ENCODE data around the gene PHC3. TPM values are rescaled to one million over a fixed set of nuclear protein-coding genes. Genes with fewer than 3 reads are reported as not detected.
"Not testable (repeated sequence)": the region's sequence is repeated elsewhere in the genome, so short reads cannot be mapped to it uniquely, and the experiment has no call there.

PHC3 gene
- total RNA-seq, 2 experiments from 2014 or later: 37.4 to 38.7 TPM

DNA sequence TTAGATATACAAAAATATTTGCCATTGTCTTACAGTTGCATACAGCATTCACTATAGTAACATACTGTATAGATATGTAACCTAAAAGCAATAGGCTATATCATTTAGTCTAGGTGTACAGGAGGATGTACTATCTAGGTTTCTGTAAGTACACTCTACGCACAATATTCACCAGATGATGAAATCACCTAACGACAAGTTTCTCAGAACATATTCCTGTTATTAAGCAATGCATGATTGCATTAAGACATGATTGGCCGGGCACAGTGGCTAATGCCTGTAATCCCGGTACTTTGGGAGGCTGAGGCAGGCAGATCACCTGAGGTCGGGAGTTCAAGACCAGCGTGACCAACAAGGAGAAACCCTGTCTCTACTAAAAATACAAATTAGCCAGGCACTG is 26.2 kb upstream of the PHC3 start:
- POLR2A ChIA-PET: no interaction called here
- intact Hi-C loops (cut with micrococcal nuclease): no loop called here
- Mint-ChIP-seq H3K9me3 (no peaks in the 10 kb centered on the region), H3K4me3 (no peak overlapping the region), H3K4me1 (ENCODE audit: low read depth) (peaks cover 17% of the 10 kb centered on the region), H3K27ac (no peak overlapping the region), H3K36me3 (no peaks in the 10 kb centered on the region), H3K27me3 (peaks cover 17% of the 10 kb centered on the region)
- CTCF ChIA-PET: no interaction called here
- DNase-seq: no peak

DNA sequence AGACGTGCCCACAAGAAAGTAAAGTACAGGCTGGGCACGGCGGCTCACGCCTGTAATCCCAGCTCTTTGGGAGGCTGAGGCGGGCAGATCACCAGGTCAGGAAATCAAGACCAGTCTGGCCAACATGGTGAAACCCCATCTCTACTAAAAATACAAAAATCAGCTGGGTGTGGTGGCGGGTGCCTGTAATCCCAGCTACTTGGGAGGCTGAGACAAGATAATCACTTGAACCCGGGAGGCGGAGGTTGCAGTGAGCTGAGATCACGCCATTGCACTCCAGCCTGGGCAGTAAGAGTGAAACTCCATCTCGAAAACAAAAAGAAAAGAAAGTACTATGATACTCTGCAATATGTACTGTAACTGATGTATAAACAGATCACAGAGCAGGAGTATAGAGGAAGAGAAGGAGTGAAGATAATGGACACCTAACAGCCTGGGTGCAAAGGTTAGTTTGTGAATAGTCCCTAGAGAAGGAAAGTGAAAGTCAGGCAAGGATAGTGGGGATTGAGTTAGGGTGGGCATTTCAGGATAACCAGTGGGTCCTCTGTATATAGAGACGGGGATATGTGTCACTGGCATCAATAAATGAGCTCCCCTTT is 24.7 kb upstream of the PHC3 start:
- DNase-seq; H3K27ac Mint-ChIP-seq; H3K4me3 Mint-ChIP-seq; H3K9me3 Mint-ChIP-seq; intact Hi-C loops (cut with micrococcal nuclease); H3K36me3 Mint-ChIP-seq: not testable (repeated sequence)
- ChIA-PET CTCF (interaction anchor here (0.6 kb wide), 1 partner anchor 1492 kb away, joined by 3 read pairs; no protein-coding TSS in a partner anchor), POLR2A (interaction anchor here (1.0 kb wide), 1 partner anchor 24 kb away, joined by 3 read pairs; the partner anchor contains the start of gene PHC3)
- peaks cover 17% of the 10 kb centered on the region for H3K4me1 Mint-ChIP-seq (ENCODE audit: low read depth)
- H3K27me3 Mint-ChIP-seq: peaks cover 16% of the 10 kb centered on the region

DNA sequence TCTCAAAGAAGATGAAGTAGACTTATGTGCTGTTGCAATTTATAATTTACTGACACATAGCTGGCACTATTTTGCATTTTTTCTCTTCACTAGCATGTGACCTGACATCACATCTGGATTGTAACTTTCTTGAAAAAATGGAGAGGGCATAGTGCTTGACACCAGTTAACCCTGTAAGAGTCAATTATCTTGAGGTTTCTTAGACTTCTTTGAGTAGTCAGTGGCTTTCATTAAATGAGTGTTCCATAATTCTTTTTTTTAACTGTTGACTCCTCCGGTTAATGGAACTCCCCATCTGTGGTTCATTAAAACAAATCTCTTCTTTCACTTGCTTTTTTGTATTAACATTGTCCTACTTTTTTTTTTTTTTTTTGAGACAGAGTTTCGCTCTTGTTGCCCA is 23.8 kb upstream of the PHC3 start:
- Mint-ChIP-seq H3K4me1 (ENCODE audit: low read depth) (peaks cover 17% of the 10 kb centered on the region), H3K4me3 (no peak overlapping the region), H3K27ac (no peak overlapping the region), H3K36me3 (no peaks in the 10 kb centered on the region), H3K27me3 (peaks cover 18% of the 10 kb centered on the region), H3K9me3 (no peaks in the 10 kb centered on the region)
- no peak for DNase-seq
- CTCF ChIA-PET: no interaction called here
- intact Hi-C loops (cut with micrococcal nuclease): loop anchor here (2.0 kb wide), 1 partner anchor 17 kb away; the partner anchor contains the start of gene PRKCI
- POLR2A ChIA-PET: interaction anchor here (1.0 kb wide), 1 partner anchor 24 kb away, joined by 3 read pairs; the partner anchor contains the start of gene PHC3

DNA sequence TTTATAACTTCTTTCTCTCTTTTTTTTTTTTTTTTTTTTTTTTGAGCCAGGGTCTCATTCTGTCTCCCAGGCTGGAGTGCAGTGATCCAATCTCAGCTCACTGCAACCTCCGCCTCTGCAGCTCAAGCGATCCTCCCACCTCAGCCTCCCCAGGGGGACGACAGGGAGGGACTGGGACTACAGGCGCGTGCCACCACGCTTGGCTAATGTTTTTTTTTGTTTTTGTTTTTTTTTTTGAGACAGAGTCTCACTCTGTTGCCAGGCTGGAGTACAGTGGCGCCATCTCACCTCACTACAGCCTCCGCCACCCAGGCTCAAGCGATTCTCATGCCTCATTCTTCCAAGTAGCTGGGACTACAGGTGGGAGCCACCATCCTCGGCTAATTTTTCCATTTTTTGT is 23.0 kb upstream of the PHC3 start:
- intact Hi-C loops (cut with micrococcal nuclease): loop anchor here (2.0 kb wide), 1 partner anchor 18 kb away; the partner anchor contains the start of gene PRKCI
- CTCF ChIA-PET: interaction anchor here (0.6 to 1.0 kb wide), 2 partner anchors 51 to 207 kb away, joined by 3 read pairs; no protein-coding TSS in a partner anchor
- peaks cover 17% of the 10 kb centered on the region for H3K4me1 Mint-ChIP-seq (ENCODE audit: low read depth)
- no peak overlapping the region for H3K27ac Mint-ChIP-seq
- no peaks in the 10 kb centered on the region for H3K9me3 Mint-ChIP-seq
- H3K36me3 Mint-ChIP-seq: no peaks in the 10 kb centered on the region
- no peak for DNase-seq
- no peak overlapping the region for H3K4me3 Mint-ChIP-seq
- POLR2A ChIA-PET: no interaction called here
- H3K27me3 Mint-ChIP-seq: peaks cover 16% of the 10 kb centered on the region

DNA sequence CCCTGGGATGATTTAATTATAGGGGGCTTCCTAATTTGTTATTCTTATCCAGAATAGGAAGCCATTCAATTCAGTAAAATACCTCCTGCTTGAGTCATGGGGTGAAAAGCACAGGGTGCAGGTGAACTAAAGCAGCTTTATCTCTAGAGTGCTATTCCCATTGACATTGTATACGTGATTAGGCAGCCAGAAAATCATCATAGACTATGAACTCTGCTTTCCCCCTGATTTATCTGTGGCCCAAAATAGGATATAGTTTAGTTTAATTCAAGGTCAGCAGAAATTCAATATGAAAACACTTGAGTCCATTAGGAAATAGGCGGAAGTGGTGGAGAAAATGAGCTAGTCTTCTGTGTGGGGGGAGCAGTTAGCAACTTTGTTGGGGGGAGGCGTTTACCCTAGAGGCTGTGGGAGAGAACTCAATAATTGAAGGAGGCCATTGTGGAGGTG is 22.5 kb upstream of the PHC3 start:
- intact Hi-C loops (cut with micrococcal nuclease): loop anchor here (2.0 kb wide), 1 partner anchor 19 kb away; the partner anchor contains the start of gene PRKCI
- ChIA-PET CTCF (interaction anchor here (0.6 to 1.0 kb wide), 3 partner anchors 14 to 207 kb away, joined by 3 to 6 read pairs (median 3); no protein-coding TSS in a partner anchor), POLR2A (no interaction called here)
- H3K27ac Mint-ChIP-seq: peak overlapping the region; percentile 51
- DNase-seq: no peak
- peaks cover 17% of the 10 kb centered on the region for H3K4me1 Mint-ChIP-seq (ENCODE audit: low read depth)
- no peaks in the 10 kb centered on the region for H3K36me3 Mint-ChIP-seq
- no peak overlapping the region for H3K4me3 Mint-ChIP-seq
- no peaks in the 10 kb centered on the region for H3K9me3 Mint-ChIP-seq
- peaks cover 20% of the 10 kb centered on the region for H3K27me3 Mint-ChIP-seq

DNA sequence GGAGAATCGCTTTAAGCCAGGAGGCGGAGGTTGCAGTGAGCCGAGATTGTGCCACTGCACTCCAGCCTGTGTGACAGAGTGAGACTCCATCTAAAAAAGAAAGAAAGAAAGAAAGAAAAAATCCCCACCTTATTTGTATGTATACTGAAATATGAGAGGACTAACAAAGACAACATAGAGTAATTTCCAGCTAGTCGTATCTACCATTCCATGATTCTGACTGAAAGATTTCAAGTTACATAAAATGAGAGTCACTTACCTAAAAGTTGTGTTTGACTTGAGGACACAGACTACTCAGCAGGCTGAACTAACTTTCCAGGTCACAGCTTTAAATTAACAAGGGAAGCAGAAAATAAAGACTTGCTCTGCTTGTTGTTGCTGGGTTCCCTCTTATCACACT is 21.9 kb upstream of the PHC3 start:
- CTCF ChIA-PET: interaction anchor here (0.9 kb wide), 1 partner anchor 14 kb away, joined by 6 read pairs; no protein-coding TSS in a partner anchor
- H3K4me3 Mint-ChIP-seq: no peak overlapping the region

DNA sequence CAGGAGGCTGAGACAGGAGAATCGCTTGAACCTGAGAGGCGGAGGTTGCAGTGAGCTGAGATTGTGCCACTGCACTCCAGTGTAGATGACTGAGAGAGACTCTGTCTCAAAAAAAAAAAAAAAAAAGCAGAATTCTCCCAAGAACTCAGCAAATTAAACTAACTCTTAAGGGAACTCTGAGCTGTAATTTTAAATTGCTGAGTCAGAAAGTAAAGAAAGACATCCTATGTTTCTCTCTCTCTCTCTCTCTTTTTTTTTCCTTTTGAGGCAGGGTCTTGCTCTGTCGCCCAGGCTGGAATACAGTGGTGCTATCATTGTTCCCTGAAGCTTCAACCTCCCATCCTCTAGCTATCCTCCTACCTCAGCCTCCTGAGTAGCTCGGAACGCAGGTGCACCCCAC is 20.0 kb upstream of the PHC3 start:
- ChIA-PET POLR2A (no interaction called here), CTCF (interaction anchor here (0.7 to 2.2 kb wide), 3 partner anchors 12 to 220 kb away, joined by 3 to 9 read pairs (median 5); no protein-coding TSS in a partner anchor)
- Mint-ChIP-seq H3K27ac (no peak overlapping the region), H3K4me1 (ENCODE audit: low read depth) (peaks cover 17% of the 10 kb centered on the region), H3K27me3 (peaks cover 17% of the 10 kb centered on the region), H3K9me3 (no peaks in the 10 kb centered on the region), H3K36me3 (no peaks in the 10 kb centered on the region), H3K4me3 (no peak overlapping the region)
- DNase-seq: no peak
- intact Hi-C loops (cut with micrococcal nuclease): no loop called here

More for the DNA sequence above, 21.9 kb upstream of the PHC3 start:
- peaks cover 17% of the 10 kb centered on the region for H3K27me3 Mint-ChIP-seq
- intact Hi-C loops (cut with micrococcal nuclease): loop anchor here (1.0 kb wide), 2 partner anchors 22 to 54 kb away; partner anchors contain the start of gene PHC3
- POLR2A ChIA-PET: no interaction called here
- no peaks in the 10 kb centered on the region for H3K36me3 Mint-ChIP-seq
- H3K9me3 Mint-ChIP-seq: no peaks in the 10 kb centered on the region
- DNase-seq: peak; percentile 33
- H3K4me1 Mint-ChIP-seq (ENCODE audit: low read depth): peaks cover 17% of the 10 kb centered on the region
- H3K27ac Mint-ChIP-seq: peak overlapping the region; percentile 51

DNA sequence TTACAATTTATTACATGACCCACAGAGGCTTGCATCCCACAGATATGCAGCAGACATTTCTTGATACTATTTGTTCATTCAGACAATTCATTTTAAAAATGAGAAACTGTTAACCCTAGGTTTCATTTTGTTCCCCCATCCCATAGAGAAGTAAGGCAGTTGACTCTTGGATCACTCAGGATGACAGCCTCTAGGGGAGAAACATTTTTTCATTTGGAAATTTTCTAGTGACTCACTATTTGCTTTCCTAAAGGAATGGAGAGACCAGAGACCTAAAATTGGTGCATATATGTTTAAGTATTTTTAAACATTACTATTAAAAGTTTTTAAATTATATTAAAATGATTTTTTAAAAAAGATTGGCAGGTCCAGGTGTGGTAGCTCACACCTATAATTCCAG is 19.5 kb upstream of the PHC3 start:
- intact Hi-C loops (cut with micrococcal nuclease): no loop called here
- Mint-ChIP-seq H3K27me3 (peaks cover 14% of the 10 kb centered on the region), H3K36me3 (no peaks in the 10 kb centered on the region), H3K9me3 (no peaks in the 10 kb centered on the region), H3K4me3 (no peak overlapping the region), H3K27ac (no peak overlapping the region), H3K4me1 (ENCODE audit: low read depth) (peaks cover 17% of the 10 kb centered on the region)
- ChIA-PET CTCF (interaction anchor here (2.2 kb wide), 1 partner anchor 12 kb away, joined by 9 read pairs; no protein-coding TSS in a partner anchor), POLR2A (no interaction called here)
- DNase-seq: no peak

DNA sequence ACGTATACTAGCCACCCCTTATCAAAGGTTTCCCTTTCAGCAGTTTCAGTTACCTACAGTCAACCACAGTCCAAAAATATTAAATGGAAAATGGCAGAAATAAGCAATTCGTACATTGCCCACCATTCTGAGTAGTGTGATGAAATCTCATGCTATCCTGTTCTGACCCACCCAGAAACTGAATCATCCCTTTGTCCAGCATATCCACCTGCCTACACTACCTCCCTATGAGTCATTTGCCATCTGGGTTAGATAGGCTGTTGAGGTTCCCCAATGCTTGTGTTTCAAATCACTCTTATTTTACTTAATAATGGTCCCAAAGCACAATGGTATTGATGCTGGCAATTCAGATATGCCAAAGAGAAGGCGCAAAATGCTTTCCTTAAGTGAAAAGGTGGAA is 15.3 kb upstream of the PHC3 start:
- no peak for DNase-seq

DNA sequence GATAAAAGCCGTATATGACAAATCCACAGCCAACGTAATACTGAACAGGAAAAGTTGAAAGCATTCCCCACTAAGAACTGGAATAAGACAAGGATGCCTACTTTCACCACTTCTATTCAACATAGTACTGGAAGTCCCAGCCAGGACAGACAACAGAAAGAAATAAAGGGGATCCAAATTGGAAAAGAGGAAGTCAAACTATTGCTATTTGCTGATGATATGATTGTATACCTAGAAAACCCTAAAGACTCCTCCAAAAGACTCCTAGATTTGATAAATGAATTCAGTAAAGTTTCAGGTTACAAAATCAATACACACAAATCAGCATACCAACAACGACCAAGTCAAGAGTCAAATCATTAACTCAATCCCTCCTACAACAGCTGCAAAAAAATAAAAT is 14.2 kb upstream of the PHC3 start:
- DNase-seq; H3K9me3 Mint-ChIP-seq; H3K4me1 Mint-ChIP-seq (ENCODE audit: low read depth); POLR2A ChIA-PET; CTCF ChIA-PET; H3K36me3 Mint-ChIP-seq; intact Hi-C loops (cut with micrococcal nuclease); H3K27me3 Mint-ChIP-seq; H3K4me3 Mint-ChIP-seq; H3K27ac Mint-ChIP-seq: not testable (repeated sequence)

More for the DNA sequence above, 15.3 kb upstream of the PHC3 start:
- H3K36me3 Mint-ChIP-seq: no peaks in the 10 kb centered on the region
- H3K4me3 Mint-ChIP-seq: no peak overlapping the region
- CTCF ChIA-PET: no interaction called here
- POLR2A ChIA-PET: no interaction called here
- no peaks in the 10 kb centered on the region for H3K4me1 Mint-ChIP-seq (ENCODE audit: low read depth)
- H3K9me3 Mint-ChIP-seq: no peaks in the 10 kb centered on the region
- intact Hi-C loops (cut with micrococcal nuclease): no loop called here
- no peak overlapping the region for H3K27ac Mint-ChIP-seq
- peaks cover 10% of the 10 kb centered on the region for H3K27me3 Mint-ChIP-seq

DNA sequence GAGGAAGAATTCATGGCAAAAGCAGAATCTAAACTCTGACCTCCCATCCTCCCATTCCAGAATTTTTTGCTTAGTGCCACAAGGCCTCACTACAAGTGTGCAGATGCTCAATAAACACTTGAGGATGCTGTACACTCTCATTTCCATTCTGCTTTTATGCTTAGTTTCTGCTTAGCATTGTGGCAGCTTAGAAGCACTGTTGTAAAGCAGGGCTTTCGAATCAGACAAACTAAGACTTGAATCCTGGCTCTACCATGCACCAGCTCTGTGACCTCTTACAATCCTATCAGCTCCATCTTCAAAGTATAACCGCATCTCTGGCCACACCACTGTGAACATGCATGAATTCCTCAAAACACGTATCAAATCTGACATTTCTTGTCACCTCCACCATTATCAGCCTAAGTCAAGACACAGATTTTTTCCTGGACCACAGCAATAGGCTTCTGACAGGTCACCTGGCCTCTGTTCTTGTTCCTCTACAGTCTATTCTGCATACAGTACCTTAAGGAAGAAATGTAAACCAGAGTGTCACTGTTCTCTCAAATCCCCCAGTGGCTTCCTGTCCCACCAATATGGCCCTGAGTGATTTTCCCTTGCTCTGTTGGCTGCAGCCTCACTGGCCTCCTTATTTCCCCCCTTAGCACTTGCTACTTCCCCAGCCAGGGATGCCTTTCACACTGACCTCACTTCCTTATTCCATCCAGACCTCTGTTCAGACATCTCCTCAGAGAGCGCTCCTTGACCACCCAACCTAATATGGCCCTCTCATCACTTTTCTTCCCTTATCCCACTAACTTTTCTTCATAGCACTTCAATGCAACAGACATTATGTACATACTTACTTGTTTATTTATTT is 8.1 kb upstream of the PHC3 start:
- H3K4me3 Mint-ChIP-seq: no peak overlapping the region
- ChIA-PET POLR2A (interaction anchor here (0.6 to 1.1 kb wide), 2 partner anchors 8 to 10 kb away, joined by 3 read pairs; partner anchors contain the start of gene PHC3), CTCF (interaction anchor here (0.5 to 1.9 kb wide), 14 partner anchors 11 to 1849 kb away, joined by 3 to 9 read pairs (median 3); partner anchors contain the start of genes FNDC3B and PRKCI)
- H3K27ac Mint-ChIP-seq: no peak overlapping the region
- intact Hi-C loops (cut with micrococcal nuclease): loop anchor here (1.0 to 10.0 kb wide), 5 partner anchors 85 to 675 kb away; partner anchors contain the start of gene LRRC31
- no peak for DNase-seq
- H3K36me3 Mint-ChIP-seq: no peaks in the 10 kb centered on the region
- peaks cover 8% of the 10 kb centered on the region for H3K4me1 Mint-ChIP-seq (ENCODE audit: low read depth)
- H3K27me3 Mint-ChIP-seq: no peaks in the 10 kb centered on the region
- no peaks in the 10 kb centered on the region for H3K9me3 Mint-ChIP-seq

Measured in activated CD4-positive, alpha-beta memory T cell treated with anti-CD3 and anti-CD28 coated beads for 36 hours (primary cell).